ENCODE measurements around the gene DFFB.

GRCh38 chr1:3886691-3887090 is 29.4 kb downstream of the DFFB start:
- TF ChIP-seq CTCF (IDR thresholded peaks at IDR 0.05 in 8 of 11, conservative IDR thresholded peaks at IDR 0.05 in 3 of 11) (no peak), POLR2A (IDR thresholded peaks at IDR 0.05) (no peak), POLR2AphosphoS5 (IDR thresholded peaks at IDR 0.05) (peak in 1 of 3 donors; percentile 13)
